Liver (tissue), 9 donors: ENCODE data around the gene SPACDR. TPM values are rescaled to one million over a fixed set of nuclear protein-coding genes. Genes with fewer than 3 reads are reported as not detected.
A peak's percentile ranks its signal among the peaks of the same experiment; 100 is the strongest.

Experiments used
- DNase-seq: peaks from one replicate; pipeline ENCODE4 v3.0.0-alpha.2; 2017; ENCODE audit warnings: low spot score
- H3K27ac ChIP-seq, 2 donors: one replicate each; pipeline ENCODE4 v1.7.0; 2013; ENCODE audit warnings: inconsistent platforms in 2 of 2, low read length in 2 of 2, control low read depth in 1 of 2, low read depth in 1 of 2, mild to moderate bottlenecking in 1 of 2
- H3K27me3 ChIP-seq, 4 donors: one replicate each; pipeline versions ENCODE4 v1.6.1 to v1.7.0; 2013; ENCODE audit warnings: low read length in 3 of 4, inconsistent platforms in 1 of 4, mild to moderate bottlenecking in 1 of 4, moderate library complexity in 1 of 4; ENCODE audit not compliant: control insufficient read depth in 4 of 4, insufficient read depth in 4 of 4
- H3K36me3 ChIP-seq, 4 donors: one replicate each; pipeline versions ENCODE4 v1.6.1 to v1.7.0; 2013; ENCODE audit warnings: low read length in 3 of 4, mild to moderate bottlenecking in 3 of 4, low read depth in 1 of 4, moderate library complexity in 1 of 4; ENCODE audit not compliant: control insufficient read depth in 4 of 4, insufficient read depth in 3 of 4
- H3K4me1 ChIP-seq, 4 donors: one replicate each; pipeline versions ENCODE4 v1.6.1 to v1.7.0; 2013; ENCODE audit warnings: low read length in 3 of 4, mild to moderate bottlenecking in 3 of 4, moderate library complexity in 1 of 4; ENCODE audit not compliant: control insufficient read depth in 4 of 4, insufficient read depth in 4 of 4
- H3K4me3 ChIP-seq, 3 donors: one replicate each; pipeline versions ENCODE4 v1.6.1 to v1.7.0; 2013; ENCODE audit warnings: low read length in 3 of 3, control low read depth in 1 of 3, low read depth in 1 of 3, mild to moderate bottlenecking in 1 of 3
- H3K9ac ChIP-seq, 2 donors: one replicate each; pipeline ENCODE4 v1.7.0; 2013; ENCODE audit warnings: low read length in 2 of 2, mild to moderate bottlenecking in 2 of 2, moderate library complexity in 2 of 2, control low read depth in 1 of 2, low read depth in 1 of 2
- H3K9me3 ChIP-seq, 4 donors: one replicate each; pipeline versions ENCODE4 v1.6.1 to v1.7.0; 2013; ENCODE audit warnings: low read length in 3 of 4; ENCODE audit not compliant: control insufficient read depth in 4 of 4
- ATF3 ChIP-seq: IDR thresholded peaks from 2 replicates; pipeline ENCODE4 v1.6.1; 2016; ENCODE audit warnings: antibody characterized with exemption
- CTCF ChIP-seq: fragments of 150-350 bp; IDR thresholded peaks from 2 replicates; pipeline ENCODE4 v1.5.1; 2017; ENCODE audit warnings: improper control_type of control experiment, low read depth, low read length; ENCODE audit not compliant: missing input control
- EGR1 ChIP-seq, 2 donors: IDR thresholded peaks; 2 replicates each; pipeline ENCODE4 v1.6.1; 2016 to 2018; ENCODE audit warnings: antibody characterized with exemption in 2 of 2, low read depth in 2 of 2
- FOXA1 ChIP-seq: IDR thresholded peaks from 2 replicates; pipeline ENCODE4 v1.6.1; 2016; ENCODE audit warnings: antibody characterized with exemption
- FOXA2 ChIP-seq: IDR thresholded peaks from 2 replicates; pipeline ENCODE4 v1.6.1; 2016; ENCODE audit warnings: antibody characterized with exemption
- GABPA ChIP-seq, 2 donors: IDR thresholded peaks in 1 of 2; conservative IDR thresholded peaks in 1 of 2; 2 replicates each; pipeline ENCODE4 v1.6.1; 2016; ENCODE audit warnings: antibody characterized with exemption in 2 of 2, mild to moderate bottlenecking in 1 of 2, moderate library complexity in 1 of 2
- HNF4A ChIP-seq, 2 donors: conservative IDR thresholded peaks; 2 replicates each; pipeline ENCODE4 v1.6.1; 2016; ENCODE audit warnings: antibody characterized with exemption in 2 of 2, mild to moderate bottlenecking in 2 of 2
- HNF4G ChIP-seq: IDR thresholded peaks from 2 replicates; pipeline ENCODE4 v1.6.1; 2016; ENCODE audit warnings: antibody characterized with exemption
- JUND ChIP-seq, 2 donors: IDR thresholded peaks; 2 replicates each; pipeline ENCODE4 v1.6.1; 2016; ENCODE audit warnings: antibody characterized with exemption in 2 of 2
- MAX ChIP-seq: IDR thresholded peaks from 2 replicates; pipeline ENCODE4 v1.6.1; 2016; ENCODE audit warnings: antibody characterized with exemption
- NR2F2 ChIP-seq: IDR thresholded peaks from 2 replicates; pipeline ENCODE4 v1.6.1; 2016; ENCODE audit warnings: antibody characterized with exemption
- RAD21 ChIP-seq, 2 donors: IDR thresholded peaks; 2 replicates each; pipeline ENCODE4 v1.6.1; 2016; ENCODE audit warnings: antibody characterized with exemption in 2 of 2, mild to moderate bottlenecking in 2 of 2
- REST ChIP-seq: IDR thresholded peaks from 2 replicates; pipeline ENCODE4 v1.6.1; 2016; ENCODE audit warnings: antibody characterized with exemption, mild to moderate bottlenecking
- RXRA ChIP-seq, 2 donors: IDR thresholded peaks; 2 replicates each; pipeline ENCODE4 v1.6.1; 2017 to 2018; ENCODE audit warnings: antibody characterized with exemption in 2 of 2, mild to moderate bottlenecking in 1 of 2
- SP1 ChIP-seq: IDR thresholded peaks from 2 replicates; pipeline ENCODE4 v1.6.1; 2018; ENCODE audit warnings: antibody characterized with exemption, mild to moderate bottlenecking
- TAF1 ChIP-seq: conservative IDR thresholded peaks from 2 replicates; pipeline ENCODE4 v1.6.1; 2016; ENCODE audit warnings: antibody characterized with exemption, mild to moderate bottlenecking
- YY1 ChIP-seq: IDR thresholded peaks from 2 replicates; pipeline ENCODE4 v1.6.1; 2016; ENCODE audit warnings: antibody characterized with exemption, mild to moderate bottlenecking
- ZBTB33 ChIP-seq: IDR thresholded peaks from 2 replicates; pipeline ENCODE4 v1.6.1; 2016; ENCODE audit warnings: antibody characterized with exemption
- WGBS: extraction: QIAGEN DNeasy Blood & Tissue Kit; methylation state at CpG from one replicate; pipeline ENCODE4 v1.1.7; 2013; 5-methylcytosine and 5-hydroxymethylcytosine counted together
- polyA plus RNA-seq, 2 donors: library from polyadenylated mRNA; stranded (reverse) in 1 of 2; unstranded in 1 of 2; fragments of 200-250 nt in 1 of 2; fragments of >200 nt in 1 of 2; fragmentation: Nextera tagmentation in 1 of 2; extraction: Ambion mirVana in 1 of 2; gene quantifications; one replicate each; pipeline versions ENCODE4 v1.2.1 to v1.2.3, GENCODE V29; 2013 to 2015
- total RNA-seq, 2 donors: library from RNA; depleted of rRNA; stranded (reverse); fragments of >200 nt; gene quantifications; one replicate each; pipeline ENCODE4 v1.2.3, GENCODE V29; 2014
- donor health status: healthy.
- donor health status: healthy.
- donor health status: healthy.
- donor health status: healthy.
- donor health status: healthy.

Gene SPACDR
- total and polyA plus RNA-seq, 4 donors = 0.06 to 0.33 (median 0.17) TPM; not detected in 1

GRCh38 chr7:100428967-100429636, 35.0 kb downstream of the SPACDR start:
- peaks cover 12 to 28% (median 20%) of the 10 kb centered on the region in 4 donors for H3K4me1 ChIP-seq
- peak overlapping the region; percentile 100 for H3K27ac ChIP-seq
- WGBS = under 1% methylated on average over 40 of the region's 40 CpGs
- TF ChIP-seq TAF1 (peak; percentile 91), ZBTB33 (no peak), RXRA (IDR thresholded peaks at IDR 0.05) (peak in 1 of 2 donors; percentile 14), JUND (IDR thresholded peaks at IDR 0.05) (peak; percentile 69 to 77), ATF3 (no peak), CTCF (peak; percentile 48), HNF4A (conservative IDR thresholded peaks at IDR 0.05) (peak in 1 of 2 donors; percentile 8), FOXA1 (peak; percentile 49), NR2F2 (peak; percentile 45), HNF4G (no peak), EGR1 (IDR thresholded peaks at IDR 0.05; ENCODE audit: low read depth in 2 of 2) (peak in 1 of 2 donors; percentile 43), MAX (peak; percentile 93), FOXA2 (no peak), YY1 (no peak), GABPA (IDR thresholded peaks at IDR 0.05 in 1 of 2, conservative IDR thresholded peaks at IDR 0.05 in 1 of 2) (peak; percentile 40 to 84), REST (peak; percentile 86), SP1 (peak; percentile 40), RAD21 (IDR thresholded peaks at IDR 0.05) (no peak)
- peak overlapping the region; percentile 93 to 99 for H3K9ac ChIP-seq
- peak overlapping the region; percentile 74 to 90 (median 87) for H3K4me3 ChIP-seq
- no peaks in the 10 kb centered on the region for H3K27me3 ChIP-seq
- DNase-seq = peak; percentile 100
- H3K36me3 ChIP-seq = peaks cover 5 to 11% (median 8%) of the 10 kb centered on the region in 4 donors
- H3K9me3 ChIP-seq = no peaks in the 10 kb centered on the region
